Trophoblast cell (in vitro differentiated cells and primary cell): ENCODE results near the gene MACO1.

Source experiments
- DNase-seq, 2 donors: peaks; one replicate each; pipeline ENCODE4 v3.0.0-alpha.2; 2016
- H2AFZ ChIP-seq: 2 replicates; pipeline ENCODE4 v1.6.1; 2013; ENCODE audit warnings: low read length, moderate library complexity, mild to moderate bottlenecking; ENCODE audit not compliant: insufficient read depth, poor library complexity
- H2AK5ac ChIP-seq: 2 replicates; pipeline ENCODE4 v1.6.1; 2013; ENCODE audit warnings: mild to moderate bottlenecking, low read length
- H2BK120ac ChIP-seq: 2 replicates; pipeline ENCODE4 v1.6.1; 2013; ENCODE audit warnings: low read length, mild to moderate bottlenecking, moderate library complexity; ENCODE audit not compliant: insufficient read depth, poor library complexity
- H2BK12ac ChIP-seq: 2 replicates; pipeline ENCODE4 v1.6.1; 2013; ENCODE audit warnings: mild to moderate bottlenecking, low read length, moderate library complexity
- H2BK5ac ChIP-seq: 2 replicates; pipeline ENCODE4 v1.6.1; 2013; ENCODE audit warnings: low read length, low read depth, moderate library complexity, mild to moderate bottlenecking; ENCODE audit not compliant: poor library complexity
- H3K14ac ChIP-seq: 2 replicates; pipeline ENCODE4 v1.6.1; 2013; ENCODE audit warnings: mild to moderate bottlenecking, low read length
- H3K18ac ChIP-seq: 2 replicates; pipeline ENCODE4 v1.6.1; 2013; ENCODE audit warnings: mild to moderate bottlenecking, low read length
- H3K23ac ChIP-seq: 2 replicates; pipeline ENCODE4 v1.6.1; 2013; ENCODE audit warnings: low read length
- H3K27ac ChIP-seq: 2 replicates; pipeline ENCODE4 v1.5.1; 2013; ENCODE audit warnings: low read depth, mild to moderate bottlenecking, inconsistent platforms, low read length, moderate library complexity
- H3K27me3 ChIP-seq: 2 replicates; pipeline ENCODE4 v1.6.1; 2013; ENCODE audit warnings: inconsistent platforms, mild to moderate bottlenecking, low read length, moderate library complexity; ENCODE audit not compliant: insufficient read depth
- H3K36me3 ChIP-seq, 2 experiments: 1 replicate in 1 of 2; 2 replicates in 1 of 2; pipeline ENCODE4 v1.6.1; 2013; ENCODE audit warnings: low read length in 2 of 2, mild to moderate bottlenecking in 2 of 2, moderate library complexity in 1 of 2; ENCODE audit not compliant: insufficient read depth in 2 of 2, control insufficient read depth in 1 of 2
- H3K4ac ChIP-seq: 2 replicates; pipeline ENCODE4 v1.6.1; 2013; ENCODE audit warnings: low read depth, mild to moderate bottlenecking, low read length, moderate library complexity
- H3K4me1 ChIP-seq, 2 experiments: 1 replicate in 1 of 2; 2 replicates in 1 of 2; pipeline ENCODE4 v1.6.1; 2013; ENCODE audit warnings: low read length in 2 of 2, mild to moderate bottlenecking in 2 of 2, moderate library complexity in 1 of 2; ENCODE audit not compliant: insufficient read depth in 2 of 2, control insufficient read depth in 1 of 2
- H3K4me2 ChIP-seq: 2 replicates; pipeline ENCODE4 v1.6.1; 2013; ENCODE audit warnings: inconsistent platforms, mild to moderate bottlenecking, low read length, moderate library complexity
- H3K4me3 ChIP-seq: 2 replicates; pipeline ENCODE4 v1.5.1; 2013; ENCODE audit warnings: mild to moderate bottlenecking, low read depth, low read length, inconsistent platforms
- H3K79me1 ChIP-seq: one replicate; pipeline ENCODE4 v1.6.1; 2013; ENCODE audit warnings: low read length
- H3K79me2 ChIP-seq: 2 replicates; pipeline ENCODE4 v1.6.1; 2013; ENCODE audit warnings: low read length, mild to moderate bottlenecking; ENCODE audit not compliant: control insufficient read depth, insufficient read depth, poor library complexity
- H3K9ac ChIP-seq: 2 replicates; pipeline ENCODE4 v1.6.1; 2013; ENCODE audit warnings: mild to moderate bottlenecking, low read length
- H3K9me3 ChIP-seq: 2 replicates; pipeline ENCODE4 v1.6.1; 2013; ENCODE audit warnings: low read depth, mild to moderate bottlenecking, control low read depth, inconsistent platforms, low read length; ENCODE audit not compliant: insufficient read depth
- H4K12ac ChIP-seq: 2 replicates; pipeline ENCODE4 v1.6.1; 2013; ENCODE audit warnings: low read depth, mild to moderate bottlenecking, low read length, moderate library complexity
- H4K8ac ChIP-seq: 2 replicates; pipeline ENCODE4 v1.6.1; 2013; ENCODE audit warnings: low read depth, mild to moderate bottlenecking, low read length, moderate library complexity
- H4K91ac ChIP-seq: one replicate; pipeline ENCODE4 v1.6.1; 2013; ENCODE audit warnings: low read depth, mild to moderate bottlenecking, low read length, moderate library complexity
- WGBS: extraction: QIAGEN DNeasy Blood & Tissue Kit; methylation state at CpG from one replicate; pipeline ENCODE4 v1.1.7; 2013; ENCODE audit warnings: missing lambda C conversion rate; ENCODE audit not compliant: insufficient read length, insufficient coverage; ENCODE audit errors: extremely low coverage; 5-methylcytosine and 5-hydroxymethylcytosine counted together

MACO1 gene

DNA sequence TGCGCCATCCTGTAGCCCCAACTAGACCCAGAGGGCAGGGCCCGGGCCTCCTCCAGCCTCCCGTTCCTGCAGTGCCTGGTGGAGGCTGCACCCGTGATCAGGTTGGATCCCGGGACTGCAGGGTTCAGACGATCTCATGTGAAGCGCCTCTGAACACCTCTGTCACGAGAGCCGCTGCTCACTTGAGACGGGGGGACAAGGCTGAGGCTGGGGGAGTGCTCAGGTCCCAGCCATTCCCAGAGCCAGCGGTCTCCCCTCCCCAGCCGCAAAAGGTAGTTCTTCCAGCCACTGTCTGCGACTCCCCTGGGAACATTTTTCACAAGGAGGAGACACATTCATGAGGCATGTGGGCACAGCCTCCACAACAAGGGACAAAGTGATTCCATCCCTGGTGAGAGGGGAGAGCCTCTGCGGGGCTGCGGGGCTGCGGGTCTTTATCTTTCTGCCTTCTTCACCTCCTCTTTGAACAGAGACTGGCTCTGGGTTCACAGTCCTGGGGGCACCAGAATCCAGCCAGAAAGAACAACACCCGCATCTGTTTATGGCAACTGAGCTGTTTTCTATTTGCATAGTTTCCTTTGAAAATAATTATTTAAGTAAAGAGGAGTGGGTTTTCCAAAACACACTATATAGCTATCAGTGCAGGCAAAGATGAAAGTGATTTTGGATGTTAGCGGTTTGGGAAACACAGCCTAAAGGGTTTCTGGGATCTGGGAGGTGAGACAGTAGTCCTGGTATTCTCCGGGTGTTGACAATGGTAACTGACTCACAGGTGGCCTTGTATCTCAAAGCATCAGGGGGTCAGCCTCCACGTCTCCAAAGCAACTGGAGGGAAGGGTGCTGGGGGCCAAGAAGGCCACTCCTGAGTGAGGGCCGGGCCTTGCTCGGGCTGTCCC is 99.7 kb downstream of the MACO1 start:
- Histone ChIP-seq H3K4me1 (no peaks in the 10 kb centered on the region), H4K8ac (no peak overlapping the region), H3K27ac (no peak overlapping the region), H2BK5ac (no peak overlapping the region), H3K9me3 (no peaks in the 10 kb centered on the region), H4K12ac (no peak overlapping the region), H3K79me2 (no peaks in the 10 kb centered on the region), H3K36me3 (no peaks in the 10 kb centered on the region), H3K4ac (no peak overlapping the region), H3K4me2 (no peak overlapping the region), H3K14ac (no peak overlapping the region), H3K27me3 (no peaks in the 10 kb centered on the region), H4K91ac (no peak overlapping the region), H2AFZ (no peak overlapping the region), H3K18ac (no peak overlapping the region), H3K23ac (no peak overlapping the region), H2BK12ac (no peak overlapping the region), H3K4me3 (no peak overlapping the region), H2AK5ac (no peak overlapping the region), H3K79me1 (no peaks in the 10 kb centered on the region), H3K9ac (no peak overlapping the region), H2BK120ac (no peak overlapping the region)
- no CpG with 5 or more reads among the region's 22 CpGs for WGBS
- peak; percentile 88 to 94 for DNase-seq

DNA sequence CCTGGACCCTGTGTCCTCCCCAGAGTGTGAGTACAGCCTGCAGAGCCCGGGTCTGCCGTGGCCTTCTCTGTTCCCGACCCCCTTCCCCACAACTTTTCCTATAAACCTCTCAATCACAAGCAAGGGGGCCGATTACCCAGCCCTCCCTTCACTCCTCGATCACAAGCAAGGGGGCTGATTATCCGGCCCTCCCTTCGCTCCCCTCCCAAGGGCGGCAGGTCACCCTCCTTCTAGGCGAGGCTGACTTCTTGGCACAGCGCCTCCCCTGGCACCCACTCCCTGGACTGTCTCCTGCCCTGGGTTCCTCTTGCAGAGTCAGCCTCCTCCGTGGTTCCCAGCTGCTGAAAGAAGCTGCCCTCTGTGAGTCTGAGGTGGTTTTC is 100.4 kb downstream of the MACO1 start:
- no peak overlapping the region for H3K4me2 ChIP-seq
- H3K79me2 ChIP-seq: no peaks in the 10 kb centered on the region
- no peak overlapping the region for H3K14ac ChIP-seq
- DNase-seq: no peak
- H3K79me1 ChIP-seq: no peaks in the 10 kb centered on the region
- no peak overlapping the region for H3K9ac ChIP-seq
- no peak overlapping the region for H4K91ac ChIP-seq
- no peak overlapping the region for H2BK12ac ChIP-seq
- no peak overlapping the region for H4K12ac ChIP-seq
- H3K27ac ChIP-seq: no peak overlapping the region
- no peak overlapping the region for H3K23ac ChIP-seq
- no CpG with 5 or more reads among the region's 11 CpGs for WGBS
- no peak overlapping the region for H2BK5ac ChIP-seq
- H3K4me3 ChIP-seq: no peak overlapping the region
- no peak overlapping the region for H3K18ac ChIP-seq
- H3K36me3 ChIP-seq: no peaks in the 10 kb centered on the region
- H3K9me3 ChIP-seq: no peaks in the 10 kb centered on the region
- no peak overlapping the region for H4K8ac ChIP-seq
- no peak overlapping the region for H2AK5ac ChIP-seq
- H3K4me1 ChIP-seq: no peaks in the 10 kb centered on the region
- no peak overlapping the region for H2AFZ ChIP-seq
- no peak overlapping the region for H2BK120ac ChIP-seq
- no peaks in the 10 kb centered on the region for H3K27me3 ChIP-seq
- H3K4ac ChIP-seq: no peak overlapping the region

DNA sequence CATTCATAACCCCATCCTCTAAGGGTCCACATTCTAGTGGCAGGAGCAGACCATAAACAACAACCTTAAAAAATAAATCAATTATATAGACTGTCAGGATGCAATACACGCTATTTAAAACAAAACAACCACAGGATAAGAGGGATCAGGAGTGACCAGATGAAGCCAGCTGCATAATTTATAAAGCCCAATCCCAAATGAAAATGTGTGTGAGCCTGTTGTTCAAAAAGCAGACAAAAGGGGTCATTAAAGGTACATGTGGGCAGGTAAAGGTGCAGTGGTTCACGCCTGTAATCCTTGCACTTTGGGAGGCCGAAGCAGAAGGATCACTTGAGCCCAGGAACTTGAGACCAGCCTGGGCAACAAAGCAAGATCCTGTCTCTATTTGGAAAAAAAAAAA is 102.3 kb downstream of the MACO1 start:
- no peak overlapping the region for H3K9ac ChIP-seq
- WGBS: no CpG with 5 or more reads among the region's 3 CpGs
- H3K9me3 ChIP-seq: no peaks in the 10 kb centered on the region
- no peaks in the 10 kb centered on the region for H3K27me3 ChIP-seq
- H3K18ac ChIP-seq: no peak overlapping the region
- H3K23ac ChIP-seq: no peak overlapping the region
- H2BK12ac ChIP-seq: no peak overlapping the region
- no peaks in the 10 kb centered on the region for H3K36me3 ChIP-seq
- H4K12ac ChIP-seq: no peak overlapping the region
- H3K4me2 ChIP-seq: no peak overlapping the region
- no peaks in the 10 kb centered on the region for H3K79me1 ChIP-seq
- H4K91ac ChIP-seq: no peak overlapping the region
- H2AFZ ChIP-seq: no peak overlapping the region
- H3K4me3 ChIP-seq: no peak overlapping the region
- no peak overlapping the region for H3K4ac ChIP-seq
- H2AK5ac ChIP-seq: no peak overlapping the region
- no peak overlapping the region for H4K8ac ChIP-seq
- no peaks in the 10 kb centered on the region for H3K4me1 ChIP-seq
- no peaks in the 10 kb centered on the region for H3K79me2 ChIP-seq
- no peak overlapping the region for H2BK120ac ChIP-seq
- no peak overlapping the region for H3K14ac ChIP-seq
- no peak for DNase-seq
- H3K27ac ChIP-seq: no peak overlapping the region
- H2BK5ac ChIP-seq: no peak overlapping the region

DNA sequence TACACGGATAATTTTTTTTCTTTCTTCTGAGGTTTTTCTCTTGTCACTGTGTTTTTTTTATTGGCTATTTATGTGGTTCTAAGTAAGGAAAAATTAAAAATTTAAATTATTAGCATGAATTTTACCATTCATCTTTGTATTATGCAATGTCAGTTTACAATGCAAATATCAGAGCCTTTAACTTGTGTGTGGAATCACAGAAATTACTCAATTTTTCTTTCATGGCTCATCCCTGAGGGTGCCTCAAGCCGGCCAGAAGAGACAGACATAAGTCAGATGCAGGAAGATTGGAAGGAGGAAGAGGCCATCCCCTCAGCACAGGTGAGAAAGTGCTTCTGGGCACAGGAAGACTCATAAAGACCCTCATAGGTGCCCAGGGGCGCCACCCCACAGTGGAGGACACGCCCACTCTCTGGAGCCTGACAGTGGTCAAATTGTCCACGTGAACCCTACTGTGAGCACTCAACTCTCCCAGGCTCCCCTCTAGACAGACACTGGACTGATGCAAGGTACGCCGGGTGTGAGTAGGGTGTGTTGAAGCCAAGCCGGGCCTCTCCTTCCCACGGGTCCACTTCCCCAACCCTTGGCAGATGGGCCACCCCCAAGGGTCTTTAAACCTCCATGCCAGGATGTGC is 103.2 kb downstream of the MACO1 start:
- H3K79me2 ChIP-seq: no peaks in the 10 kb centered on the region

More for the DNA sequence above, 103.2 kb downstream of the MACO1 start:
- Histone ChIP-seq H3K9ac (no peak overlapping the region), H3K4me3 (no peak overlapping the region), H3K27ac (no peak overlapping the region), H3K27me3 (no peaks in the 10 kb centered on the region), H4K91ac (no peak overlapping the region), H4K12ac (no peak overlapping the region), H3K18ac (no peak overlapping the region), H2AFZ (no peak overlapping the region), H3K4me2 (no peak overlapping the region), H3K36me3 (no peaks in the 10 kb centered on the region), H3K79me1 (no peaks in the 10 kb centered on the region), H2BK12ac (no peak overlapping the region), H3K4ac (no peak overlapping the region), H2AK5ac (no peak overlapping the region), H3K4me1 (peaks cover 6 to 7% of the 10 kb centered on the region in 2 experiments), H3K9me3 (no peaks in the 10 kb centered on the region), H2BK120ac (no peak overlapping the region), H3K23ac (no peak overlapping the region), H4K8ac (no peak overlapping the region), H3K14ac (no peak overlapping the region), H2BK5ac (no peak overlapping the region)
- WGBS: no CpG with 5 or more reads among the region's 9 CpGs
- DNase-seq: no peak
